Spleen (tissue), 13 donors: ENCODE results near the gene CEBPG. TPM values are rescaled to one million over a fixed set of nuclear protein-coding genes. Genes with fewer than 3 reads are reported as not detected.

Experiments
- DNase-seq: peaks from one replicate; pipeline ENCODE4 v3.0.0-alpha.2; 2020
- H3K27ac ChIP-seq, 8 donors: fragments of 200-600 bp; sonication (generic) in 7 of 8; 1 replicate in 4 of 8; 2 replicates in 4 of 8; pipeline versions ENCODE4 v1.5.0 to v1.8.0; 2016 to 2021; ENCODE audit warnings: inconsistent platforms in 4 of 8, mild to moderate bottlenecking in 4 of 8, moderate library complexity in 1 of 8
- H3K27me3 ChIP-seq, 7 donors: fragments of 200-600 bp; sonication (generic) in 6 of 7; replicated peaks in 1 of 7; 1 replicate in 4 of 7; 2 replicates in 3 of 7; pipeline versions ENCODE4 v1.5.0 to v1.8.0; 2016 to 2021; ENCODE audit warnings: inconsistent platforms in 3 of 7, mild to moderate bottlenecking in 1 of 7
- H3K36me3 ChIP-seq, 6 donors: fragments of 200-600 bp; sonication (generic) in 5 of 6; 1 replicate in 4 of 6; 2 replicates in 2 of 6; pipeline versions ENCODE4 v1.5.0 to v1.8.0; 2016 to 2021; ENCODE audit warnings: inconsistent platforms in 2 of 6
- H3K4me1 ChIP-seq, 6 donors: fragments of 200-600 bp; sonication (generic) in 5 of 6; 1 replicate in 3 of 6; 2 replicates in 3 of 6; pipeline versions ENCODE4 v1.5.0 to v1.8.0; 2016 to 2021; ENCODE audit warnings: inconsistent platforms in 3 of 6
- H3K4me3 ChIP-seq, 8 donors: fragments of 200-600 bp; sonication (generic) in 7 of 8; 1 replicate in 4 of 8; 2 replicates in 4 of 8; pipeline versions ENCODE4 v1.5.0 to v1.8.0; 2016 to 2021; ENCODE audit warnings: inconsistent platforms in 4 of 8, mild to moderate bottlenecking in 4 of 8, moderate library complexity in 2 of 8
- H3K9me3 ChIP-seq, 8 donors: fragments of 200-600 bp; sonication (generic) in 7 of 8; 1 replicate in 4 of 8; 2 replicates in 4 of 8; pipeline versions ENCODE4 v1.5.0 to v1.8.0; 2016 to 2021; ENCODE audit warnings: inconsistent platforms in 4 of 8
- POLR2A ChIP-seq, 3 donors: fragments of 450-650 bp; IDR thresholded peaks; one replicate each; pipeline ENCODE4 v1.5.1; 2017; ENCODE audit warnings: antibody characterized with exemption in 3 of 3, mild to moderate bottlenecking in 1 of 3
- POLR2AphosphoS5 ChIP-seq, 3 donors: sonication (generic); formaldehyde crosslinking; IDR thresholded peaks; one replicate each; pipeline ENCODE4 v1.5.1; 2017; ENCODE audit warnings: antibody characterized with exemption in 3 of 3
- WGBS, 5 donors: extraction: QIAGEN DNeasy Blood & Tissue Kit in 3 of 5; methylation state at CpG; one replicate each; pipeline versions ENCODE4 v1.1.5 to v1.1.7; 2013 to 2018; 5-methylcytosine and 5-hydroxymethylcytosine counted together
- intact Hi-C: fragments of 100-400 bp; cut with DNase I; formaldehyde crosslinking; loops from one replicate; pipeline ENCODE4 v1.15.0; 2023; ENCODE audit warnings: low total_unique reads
- long read RNA-seq, 2 donors: transcript quantifications; one replicate each; lab custom pipeline, GENCODE V29; 2026
- polyA plus RNA-seq, 3 donors: library from polyadenylated mRNA; stranded (reverse); fragments of 200-250 nt; gene quantifications; one replicate each; pipeline ENCODE4 v1.2.1, GENCODE V29; 2013
- total RNA-seq, 7 donors: library from RNA; depleted of rRNA in 3 of 7; stranded (reverse); fragments of >200 nt in 3 of 7; fragmentation: NEBNext Ultra II Directional in 4 of 7; extraction: Animal tissue kit (Norgen Biotek cat#: 25700) in 4 of 7; gene quantifications; one replicate each; pipeline versions ENCODE4 v1.1.0 to v1.2.1, GENCODE V29; 2016 to 2021
- TF ChIP-seq, protein P1 (sequence below), 11 experiments: fragments of 200-600 bp in 7 of 11; fragments of 450-650 bp in 4 of 11; sonication (generic) in 4 of 11; IDR thresholded peaks in 8 of 11; conservative IDR thresholded peaks in 3 of 11; 1 replicate in 7 of 11; 2 replicates in 4 of 11; pipeline versions ENCODE4 v1.4.0 to v1.8.0; 2016 to 2021; ENCODE audit warnings: antibody characterized with exemption in 11 of 11, inconsistent platforms in 4 of 11, mild to moderate bottlenecking in 1 of 11
- donor health status: healthy with polysubstance abuse.
- donor health status: DM: no; HTN: no; CAD: no; lungs with moderate emphysema.
- donor health status: DM: no; HTN: no; CAD: no.
- donor health status: Bipolar disorder and iron deficiency.
- donor health status: healthy.
- donor health status: DM: no; HTN: no; CAD: no.
- donor health status: DM: yes; HTN: yes; CAD: no.

Gene CEBPG
- 10 to 100 TPM; 14.2 to 21.1 (median 16.5) TPM for total RNA-seq
- 10 to 100 TPM in 1 of 3 donors, 1 to 10 TPM in 2; 9.3 to 15.6 (median 9.9) TPM for polyA plus RNA-seq
- long read RNA-seq, donor 1, full-length matches to known transcripts, result 11 of 20 reads
- long read RNA-seq, donor 1, partial matches to known transcripts, result 9 of 20 reads
- long read RNA-seq, donor 1, other reads (novel, unspliced or antisense), result 0 of 20 reads
- long read RNA-seq, donor 2, full-length matches to known transcripts, result 12 of 12 reads
- long read RNA-seq, donor 2, partial matches to known transcripts, result 0 of 12 reads
- long read RNA-seq, donor 2, other reads (novel, unspliced or antisense), result 0 of 12 reads

- Histone ChIP-seq H3K27ac (peak within 1 kb of the TSS; percentile 94 to 99 (median 98)), H3K27me3 (no peaks in the 10 kb centered on the region), H3K4me1 (peaks cover 18 to 59% (median 38%) of the 10 kb centered on the region in 6 donors), H3K4me3 (peak within 1 kb of the TSS; percentile 62 to 84 (median 76)), H3K36me3 (peaks cover 0 to 2% (median 0%) of the 10 kb centered on the region in 6 donors), H3K9me3 (no peaks in the 10 kb centered on the region)
- peak in 2 of 3 donors; percentile 53 to 61 for TF ChIP-seq POLR2A (IDR thresholded peaks at IDR 0.05)
- TF ChIP-seq, protein P1, sequence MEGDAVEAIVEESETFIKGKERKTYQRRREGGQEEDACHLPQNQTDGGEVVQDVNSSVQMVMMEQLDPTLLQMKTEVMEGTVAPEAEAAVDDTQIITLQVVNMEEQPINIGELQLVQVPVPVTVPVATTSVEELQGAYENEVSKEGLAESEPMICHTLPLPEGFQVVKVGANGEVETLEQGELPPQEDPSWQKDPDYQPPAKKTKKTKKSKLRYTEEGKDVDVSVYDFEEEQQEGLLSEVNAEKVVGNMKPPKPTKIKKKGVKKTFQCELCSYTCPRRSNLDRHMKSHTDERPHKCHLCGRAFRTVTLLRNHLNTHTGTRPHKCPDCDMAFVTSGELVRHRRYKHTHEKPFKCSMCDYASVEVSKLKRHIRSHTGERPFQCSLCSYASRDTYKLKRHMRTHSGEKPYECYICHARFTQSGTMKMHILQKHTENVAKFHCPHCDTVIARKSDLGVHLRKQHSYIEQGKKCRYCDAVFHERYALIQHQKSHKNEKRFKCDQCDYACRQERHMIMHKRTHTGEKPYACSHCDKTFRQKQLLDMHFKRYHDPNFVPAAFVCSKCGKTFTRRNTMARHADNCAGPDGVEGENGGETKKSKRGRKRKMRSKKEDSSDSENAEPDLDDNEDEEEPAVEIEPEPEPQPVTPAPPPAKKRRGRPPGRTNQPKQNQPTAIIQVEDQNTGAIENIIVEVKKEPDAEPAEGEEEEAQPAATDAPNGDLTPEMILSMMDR (IDR thresholded peaks at IDR 0.05 in 8 of 11, conservative IDR thresholded peaks at IDR 0.05 in 3 of 11), result peak in 2 of 11 experiments; percentile 22 to 29
- peak; percentile 85 to 89 (median 86) for TF ChIP-seq POLR2AphosphoS5 (IDR thresholded peaks at IDR 0.05)
- DNase-seq, result peak; percentile 98
- intact Hi-C loops, result no loop called here
- WGBS, 5 donors, result 0 to 1% (median 0%) methylated on average over 12 to 118 of the region's 118 CpGs
Observed at GRCh38 chr19:33373453-33374235, at the start of gene CEBPG. TSS of gene CEBPG (plus strand) at chr19:33373709. CDS start at chr19:33379240, 5,531 bp downstream.

- Histone ChIP-seq H3K9me3 (peaks cover 0 to 26% (median 19%) of the 10 kb centered on the region in 8 donors), H3K36me3 (no peaks in the 10 kb centered on the region), H3K27me3 (peaks cover 0 to 14% (median 0%) of the 10 kb centered on the region in 7 donors), H3K27ac (no peak overlapping the region), H3K4me3 (no peak overlapping the region), H3K4me1 (peaks cover 0 to 3% (median under 1%) of the 10 kb centered on the region in 6 donors)
- WGBS, 5 donors, result 69 to 88% (median 82%) methylated on average over 3 of the region's 3 CpGs
- DNase-seq, result no peak
- intact Hi-C loops, result no loop called here
- TF ChIP-seq, protein P1 (IDR thresholded peaks at IDR 0.05 in 8 of 11, conservative IDR thresholded peaks at IDR 0.05 in 3 of 11), result no peak
- TF ChIP-seq POLR2AphosphoS5 (IDR thresholded peaks at IDR 0.05) (no peak), POLR2A (IDR thresholded peaks at IDR 0.05) (no peak)
Observed at GRCh38 chr19:33324628-33325027, 48.9 kb upstream of the CEBPG start.

DNA sequence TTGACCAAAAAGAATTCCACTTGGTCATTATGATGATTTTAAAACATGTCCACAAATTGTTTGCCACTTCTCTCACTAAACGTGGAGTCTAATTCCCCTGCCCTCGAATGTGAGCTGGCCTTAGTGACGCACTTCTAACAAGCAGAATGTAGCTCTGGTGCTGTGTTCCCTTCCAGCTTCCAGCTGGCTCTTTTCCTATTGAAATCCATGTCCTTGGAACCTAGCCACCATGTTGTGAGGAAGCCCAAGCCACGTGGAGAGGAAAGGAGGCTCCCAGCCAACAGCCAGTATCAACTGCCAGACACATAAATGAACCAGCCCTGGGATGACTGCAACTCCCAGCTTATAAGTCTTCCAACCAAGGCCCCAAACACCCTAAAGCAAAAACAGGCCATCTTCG is 47.6 kb upstream of the CEBPG start:
- Histone ChIP-seq H3K9me3 (peaks cover 0 to 19% (median 16%) of the 10 kb centered on the region in 8 donors), H3K4me3 (no peak overlapping the region), H3K4me1 (peaks cover 0 to 16% (median 3%) of the 10 kb centered on the region in 6 donors), H3K36me3 (no peaks in the 10 kb centered on the region), H3K27me3 (peaks cover 0 to 16% (median 0%) of the 10 kb centered on the region in 7 donors), H3K27ac (no peak overlapping the region)
- WGBS, 5 donors, result 78 to 83% (median 80%) methylated on average over 5 of the region's 5 CpGs
- intact Hi-C loops, result no loop called here
- no peak for DNase-seq
- TF ChIP-seq POLR2AphosphoS5 (IDR thresholded peaks at IDR 0.05) (no peak), POLR2A (IDR thresholded peaks at IDR 0.05) (no peak)
- TF ChIP-seq, protein P1 (IDR thresholded peaks at IDR 0.05 in 8 of 11, conservative IDR thresholded peaks at IDR 0.05 in 3 of 11), result no peak
